GM12801 (cell line): Measurements from ENCODE around the gene FOXF1.

Source experiments
- TF ChIP-seq, protein P1 (sequence below): IDR thresholded peaks from one replicate; pipeline ENCODE4 v1.5.1; 2011; ENCODE audit warnings: control low read depth; ENCODE audit not compliant: insufficient read length; ENCODE audit errors: extremely low read depth

The FOXF1 gene

DNA sequence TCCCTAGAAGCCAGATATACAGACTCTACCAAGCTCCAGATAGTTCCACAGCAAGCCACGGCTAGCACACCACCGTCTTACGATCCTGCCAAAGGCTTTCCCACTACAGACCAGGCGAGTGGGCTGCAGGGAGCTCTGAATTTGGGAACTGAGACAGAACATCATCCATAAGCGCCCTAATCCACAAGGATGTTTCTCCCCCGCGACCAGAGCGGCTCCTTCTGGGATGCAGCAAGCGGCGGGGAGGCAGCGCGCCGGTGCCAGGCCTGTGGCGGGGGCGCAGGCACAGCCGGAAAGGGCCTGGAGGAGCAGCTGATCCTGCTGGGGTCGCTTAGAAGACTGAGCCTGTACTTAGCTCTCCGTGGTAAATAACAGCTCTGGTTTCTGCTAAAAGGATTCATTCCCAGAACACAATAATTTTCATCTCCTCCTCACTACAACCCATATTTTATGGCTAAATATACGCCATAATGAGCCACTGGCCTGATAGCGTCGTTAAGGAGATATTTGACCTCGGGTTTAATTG, 16.2 kb upstream of the FOXF1 start:
- TF ChIP-seq, protein P1, sequence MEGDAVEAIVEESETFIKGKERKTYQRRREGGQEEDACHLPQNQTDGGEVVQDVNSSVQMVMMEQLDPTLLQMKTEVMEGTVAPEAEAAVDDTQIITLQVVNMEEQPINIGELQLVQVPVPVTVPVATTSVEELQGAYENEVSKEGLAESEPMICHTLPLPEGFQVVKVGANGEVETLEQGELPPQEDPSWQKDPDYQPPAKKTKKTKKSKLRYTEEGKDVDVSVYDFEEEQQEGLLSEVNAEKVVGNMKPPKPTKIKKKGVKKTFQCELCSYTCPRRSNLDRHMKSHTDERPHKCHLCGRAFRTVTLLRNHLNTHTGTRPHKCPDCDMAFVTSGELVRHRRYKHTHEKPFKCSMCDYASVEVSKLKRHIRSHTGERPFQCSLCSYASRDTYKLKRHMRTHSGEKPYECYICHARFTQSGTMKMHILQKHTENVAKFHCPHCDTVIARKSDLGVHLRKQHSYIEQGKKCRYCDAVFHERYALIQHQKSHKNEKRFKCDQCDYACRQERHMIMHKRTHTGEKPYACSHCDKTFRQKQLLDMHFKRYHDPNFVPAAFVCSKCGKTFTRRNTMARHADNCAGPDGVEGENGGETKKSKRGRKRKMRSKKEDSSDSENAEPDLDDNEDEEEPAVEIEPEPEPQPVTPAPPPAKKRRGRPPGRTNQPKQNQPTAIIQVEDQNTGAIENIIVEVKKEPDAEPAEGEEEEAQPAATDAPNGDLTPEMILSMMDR = no peak

DNA sequence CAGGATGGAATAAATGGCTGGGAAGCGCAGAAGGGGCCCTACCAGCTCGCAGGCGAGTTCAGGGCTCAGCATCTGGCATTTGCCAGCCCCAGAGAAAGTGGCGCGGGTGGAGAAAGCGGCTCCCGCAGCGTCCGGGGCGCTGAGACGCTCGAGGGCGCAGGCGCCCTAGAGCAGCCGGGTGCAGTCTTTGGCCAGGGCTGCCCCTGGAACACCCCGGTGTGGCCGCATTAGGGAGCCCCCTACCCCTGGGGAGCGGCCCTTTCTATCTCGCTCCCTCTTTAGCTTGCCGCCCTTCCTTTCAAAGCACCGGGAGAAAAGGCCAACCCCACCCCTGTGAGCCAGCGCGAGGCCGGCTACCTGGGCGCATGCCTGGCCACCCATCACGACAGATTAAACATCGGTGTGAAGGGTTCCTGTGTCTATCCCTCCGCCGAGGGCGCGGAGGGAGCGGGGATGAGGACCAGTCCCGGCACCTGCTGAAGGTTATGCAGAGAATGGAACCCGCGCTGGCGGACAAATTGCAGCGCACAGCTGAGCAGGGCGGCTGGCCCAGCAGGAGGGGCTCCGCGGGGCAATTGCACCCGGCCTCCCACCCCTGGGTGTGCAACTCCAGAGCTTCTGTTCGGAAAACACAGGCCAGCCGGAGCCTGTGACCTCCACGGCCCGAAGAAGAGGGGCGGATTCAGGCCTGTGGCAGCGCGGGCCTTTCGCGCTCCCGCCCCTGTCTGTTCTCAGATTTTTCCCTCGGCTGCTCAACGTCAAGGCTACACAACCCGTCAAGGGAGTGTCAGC, 15.6 kb upstream of the FOXF1 start:
- TF ChIP-seq, protein P1 = no peak

DNA sequence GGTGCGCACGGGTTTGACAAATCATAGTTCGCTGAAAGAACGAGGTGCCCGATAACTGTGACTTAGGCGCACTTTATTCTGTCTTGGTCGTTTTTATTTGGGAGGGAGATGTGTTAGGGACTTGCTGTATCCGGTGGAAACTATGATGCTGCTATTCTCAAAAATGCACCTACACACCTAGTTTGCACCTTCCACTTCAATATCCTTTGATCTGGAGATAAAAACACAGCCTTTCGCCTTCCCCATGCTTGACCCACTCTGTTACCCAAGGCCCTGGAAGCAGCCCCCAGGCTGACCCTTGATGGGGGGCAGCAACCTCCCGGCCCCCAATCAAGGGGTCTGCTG, 15.0 kb upstream of the FOXF1 start:
- TF ChIP-seq, protein P1 = no peak

DNA sequence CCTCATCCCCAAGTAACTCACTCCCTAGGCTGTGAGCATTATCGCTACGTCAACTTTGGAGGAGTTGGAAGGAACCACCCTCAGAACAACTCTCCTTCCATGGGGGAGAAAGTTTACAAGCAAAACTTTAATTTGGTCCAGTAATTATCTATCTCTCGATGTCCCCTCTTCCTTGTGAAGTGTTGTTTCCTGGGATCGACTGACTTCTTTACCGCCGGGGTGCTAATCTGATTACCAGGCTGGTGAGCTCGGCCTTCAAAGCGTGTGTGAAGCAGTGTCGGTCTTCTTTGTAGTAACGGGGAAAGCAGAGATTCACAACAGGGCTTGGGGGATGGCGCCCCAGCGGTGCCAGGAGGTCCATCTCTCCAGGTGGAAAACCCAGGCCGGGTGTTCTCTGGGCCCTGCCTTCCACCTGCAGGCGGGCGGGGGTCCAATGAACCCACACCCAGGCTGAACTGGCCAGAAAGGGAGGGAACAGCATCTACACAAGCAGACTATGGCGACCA, 14.5 kb upstream of the FOXF1 start:
- TF ChIP-seq, protein P1 = no peak

DNA sequence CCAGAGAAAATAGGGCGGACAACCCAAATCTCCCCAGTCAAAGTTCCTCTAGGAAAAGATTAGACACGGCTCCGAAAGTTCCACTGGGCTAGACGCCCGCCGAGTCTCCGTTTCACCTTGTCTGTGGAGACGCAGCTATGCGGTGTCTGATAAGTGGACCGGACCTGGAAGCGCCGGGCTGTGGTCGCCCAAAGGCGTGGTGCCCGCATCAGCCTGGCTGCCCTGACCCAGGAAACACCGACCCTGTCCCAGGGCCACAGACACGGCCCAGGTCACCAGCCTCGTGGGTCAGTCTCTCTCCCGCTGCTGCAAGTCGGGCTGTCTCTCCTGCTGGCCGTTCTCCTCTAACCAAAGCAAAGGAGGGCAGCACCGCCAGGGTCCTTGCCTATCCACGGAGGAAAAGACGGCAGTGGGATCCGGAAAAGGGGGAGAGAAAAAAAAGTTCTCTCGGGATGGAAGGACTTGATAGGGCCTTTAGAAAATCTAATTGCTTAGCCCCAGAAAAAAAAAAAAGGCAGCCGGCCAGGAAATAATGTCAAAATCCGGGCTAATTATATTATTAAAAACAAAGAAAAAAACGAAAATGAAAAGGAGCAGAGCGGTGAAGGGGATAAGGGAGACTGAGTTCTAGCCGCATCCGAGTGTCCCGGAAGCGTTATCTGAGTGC, 13.9 kb upstream of the FOXF1 start:
- TF ChIP-seq, protein P1 = no peak

DNA sequence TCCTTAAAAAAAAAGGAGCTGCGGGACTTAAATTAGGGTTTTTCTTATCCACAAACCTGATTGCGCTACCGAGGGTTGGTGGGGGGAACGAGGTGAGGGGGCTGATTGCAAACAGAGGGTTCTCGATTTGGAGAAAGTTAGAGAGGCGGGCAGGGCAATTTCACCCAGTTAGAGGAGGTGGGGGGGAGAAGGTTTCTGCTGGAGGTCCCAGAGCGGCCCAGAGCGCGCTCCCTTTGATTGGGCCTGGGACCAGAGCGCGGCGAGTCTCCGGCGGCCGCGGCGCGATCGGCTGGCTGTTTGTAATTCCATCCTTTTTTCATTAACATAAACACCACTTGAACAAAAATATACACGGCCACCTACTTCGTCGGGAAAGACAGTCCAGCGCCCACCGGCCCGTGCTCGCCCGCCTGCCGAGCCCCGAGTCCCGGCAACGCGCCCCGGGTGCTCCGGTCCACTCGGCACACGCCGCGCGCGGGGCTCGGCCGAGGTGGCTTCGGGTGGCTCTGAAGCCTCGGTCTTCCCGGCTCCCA, 13.3 kb upstream of the FOXF1 start:
- TF ChIP-seq, protein P1 = no peak

DNA sequence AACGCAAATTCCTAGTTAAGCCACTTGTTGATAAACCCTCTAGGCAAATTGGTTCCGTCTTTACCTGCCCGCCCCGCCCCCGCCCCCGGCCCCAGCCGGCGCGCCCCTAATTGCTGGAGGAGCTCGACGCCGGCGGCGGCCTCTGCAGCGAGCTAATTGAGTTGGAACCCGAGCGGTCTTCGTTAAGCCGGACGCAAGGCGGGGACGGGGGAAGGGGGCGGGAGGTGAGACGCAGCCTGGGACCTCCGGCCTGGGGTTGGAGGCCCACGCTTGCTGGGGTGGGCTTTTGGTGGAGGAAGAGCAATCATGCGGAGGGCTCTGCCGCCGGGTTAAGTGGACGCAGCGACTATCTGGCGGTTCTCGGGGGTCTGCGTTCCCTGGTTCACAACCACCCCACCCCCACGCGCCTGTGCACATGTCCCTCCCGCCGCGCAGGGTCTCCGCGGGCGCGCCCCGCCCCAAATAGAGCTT, 12.7 kb upstream of the FOXF1 start:
- TF ChIP-seq, protein P1 = no peak
